GM12878 (cell line): ENCODE data around the gene CORO7. TPM values are rescaled to one million over a fixed set of nuclear protein-coding genes. Genes with fewer than 3 reads are reported as not detected.

Source experiments
- ATAC-seq: fragments of 200-7000 bp; cut with Tn5 transposase; 3 replicates; pipeline ENCODE4 v1.9.1; 2020; ENCODE audit warnings: mild to moderate bottlenecking, moderate library complexity
- BruUV-seq: library from RNA; stranded (reverse); fragments of 400-500 nt; replicated peaks from 2 replicates; lab custom pipeline; 2021; lab: Mats Ljungman, UMichigan
- CTCF ChIA-PET: fragments of 300-600 bp; sonication (Branson Sonifier 250); formaldehyde crosslinking; extraction: SDS; loops from one replicate; lab custom pipeline; 2021; ENCODE audit warnings: inconsistent platforms; lab: Yijun Ruan, JAX
- POLR2A ChIA-PET: fragments of 350-600 bp; formaldehyde crosslinking; extraction: SDS; loops from one replicate; lab custom pipeline; 2021; ENCODE audit warnings: inconsistent platforms; lab: Charles Lee
- RAD21 ChIA-PET: fragments of 300-600 bp; sonication (Branson Sonifier 250); formaldehyde crosslinking; loops from one replicate; lab custom pipeline; 2023; ENCODE audit warnings: antibody characterized with exemption; ENCODE audit not compliant: unreplicated experiment; lab: Charles Lee
- SMC1A ChIA-PET: fragments of 300-600 bp; sonication (Branson Sonifier 250); formaldehyde crosslinking; loops from one replicate; lab custom pipeline; 2023; ENCODE audit not compliant: unreplicated experiment, uncharacterized antibody; lab: Charles Lee
- DNase-seq: peaks from one replicate; pipeline ENCODE4 v3.0.0-alpha.2; 2011; ENCODE audit warnings: low read depth, low spot score
- FAIRE-seq: peaks from 3 replicates; lab custom pipeline; 2011; peaks lifted over from hg19 to GRCh38; lab: Jason Lieb, UNC
- H2AFZ ChIP-seq: 2 replicates; pipeline ENCODE4 v1.6.0; 2011; ENCODE audit warnings: low read depth, low read length, control low read depth; ENCODE audit not compliant: control insufficient read depth
- H3K27ac ChIP-seq: 2 replicates; pipeline ENCODE4 v1.5.1; 2011; ENCODE audit warnings: control low read depth; ENCODE audit not compliant: control insufficient read depth, insufficient read depth
- H3K27me3 ChIP-seq, 2 experiments: replicated peaks in 1 of 2; 2 replicates each; pipeline versions ENCODE4 v1.6.0 to v1.6.1; 2011; ENCODE audit warnings: low read length in 1 of 2; ENCODE audit not compliant: control insufficient read depth in 2 of 2, insufficient read depth in 2 of 2
- H3K36me3 ChIP-seq, 2 experiments: 2 replicates each; pipeline ENCODE4 v1.5.1; 2011; ENCODE audit warnings: low read length in 1 of 2; ENCODE audit not compliant: control insufficient read depth in 2 of 2, insufficient read depth in 2 of 2
- H3K4me1 ChIP-seq: 2 replicates; pipeline ENCODE4 v1.6.1; 2011; ENCODE audit warnings: mild to moderate bottlenecking, low read length, moderate library complexity, mixed read lengths; ENCODE audit not compliant: control insufficient read depth, insufficient read depth
- H3K4me2 ChIP-seq: 2 replicates; pipeline ENCODE4 v1.6.0; 2011; ENCODE audit warnings: control low read depth; ENCODE audit not compliant: control insufficient read depth, insufficient read depth
- H3K4me3 ChIP-seq: fragments of 200-600 bp; sonication (generic); 2 replicates; pipeline ENCODE4 v1.5.1; 2016
- H3K79me2 ChIP-seq: 2 replicates; pipeline ENCODE4 v1.6.0; 2011; ENCODE audit warnings: low read length; ENCODE audit not compliant: control insufficient read depth, insufficient read depth
- H3K9ac ChIP-seq: 2 replicates; pipeline ENCODE4 v1.8.0; 2011; ENCODE audit warnings: low read length, control low read depth, mixed read lengths; ENCODE audit not compliant: control insufficient read depth, insufficient read depth
- H3K9me3 ChIP-seq: replicated peaks from 3 replicates; pipeline ENCODE4 v1.5.1; 2011; ENCODE audit warnings: mild to moderate bottlenecking, low read length; ENCODE audit not compliant: control insufficient read depth, insufficient read depth
- H4K20me1 ChIP-seq: 2 replicates; pipeline ENCODE4 v1.6.0; 2011; ENCODE audit not compliant: control insufficient read depth, insufficient read depth
- CHD4 ChIP-seq: fragments of 200-600 bp; sonication (generic); IDR thresholded peaks from 2 replicates; pipeline ENCODE4 v1.6.1; 2016; ENCODE audit warnings: mild to moderate bottlenecking
- E4F1 ChIP-seq: fragments of 450-650 bp; IDR thresholded peaks from 2 replicates; pipeline ENCODE4 v1.6.1; 2018; ENCODE audit warnings: borderline replicate concordance, mild to moderate bottlenecking; ENCODE audit not compliant: partially characterized antibody
- ETV6 ChIP-seq, 2 experiments: fragments of 450-650 bp in 1 of 2; IDR thresholded peaks in 1 of 2; conservative IDR thresholded peaks in 1 of 2; 2 replicates each; pipeline ENCODE4 v1.6.1; 2014; ENCODE audit warnings: antibody characterized with exemption in 1 of 2, borderline replicate concordance in 1 of 2, low read depth in 1 of 2, mild to moderate bottlenecking in 1 of 2, moderate library complexity in 1 of 2
- GATAD2B ChIP-seq: fragments of 450-650 bp; conservative IDR thresholded peaks from 2 replicates; pipeline ENCODE4 v1.6.1; 2017; ENCODE audit warnings: low read depth, mild to moderate bottlenecking, moderate library complexity
- PAX8 ChIP-seq: fragments of 450-650 bp; IDR thresholded peaks from 2 replicates; pipeline ENCODE4 v1.6.1; 2017; ENCODE audit warnings: mild to moderate bottlenecking, moderate library complexity
- PRDM15 ChIP-seq: fragments of 450-650 bp; formaldehyde crosslinking; IDR thresholded peaks from 2 replicates; pipeline ENCODE4 v1.4.0; 2020; ENCODE audit warnings: mild to moderate bottlenecking, moderate library complexity
- RUNX3 ChIP-seq: IDR thresholded peaks from 2 replicates; pipeline ENCODE4 v1.6.1; 2012; ENCODE audit warnings: low read length, inconsistent platforms
- SIN3A ChIP-seq: IDR thresholded peaks from 2 replicates; pipeline ENCODE4 v1.6.1; 2012; ENCODE audit warnings: low read depth, low read length, improper control_type of control experiment
- TAF1 ChIP-seq: IDR thresholded peaks from 2 replicates; pipeline ENCODE4 v1.6.1; 2011; ENCODE audit warnings: mild to moderate bottlenecking, low read depth, low read length, borderline replicate concordance
- YBX1 ChIP-seq: fragments of 450-650 bp; IDR thresholded peaks from 2 replicates; pipeline ENCODE4 v1.6.1; 2016; ENCODE audit warnings: antibody characterized with exemption
- ZNF207 ChIP-seq: fragments of 450-650 bp; IDR thresholded peaks from 2 replicates; pipeline ENCODE4 v1.6.1; 2014; ENCODE audit warnings: antibody characterized with exemption, mild to moderate bottlenecking, borderline replicate concordance
- ZNF217 ChIP-seq: fragments of 450-650 bp; IDR thresholded peaks from 2 replicates; pipeline ENCODE4 v1.6.1; 2017; ENCODE audit warnings: antibody characterized with exemption, mild to moderate bottlenecking
- WGBS: methylation state at CpG from one replicate; pipeline ENCODE4 v1.1.6; 2016; ENCODE audit warnings: low lambda C conversion rate; ENCODE audit not compliant: insufficient replicate concordance, insufficient coverage; ENCODE audit errors: missing lambda C conversion rate; 5-methylcytosine and 5-hydroxymethylcytosine counted together
- in situ Hi-C: fragments of 300-500 bp; cut with MboI; formaldehyde crosslinking; loops from 9 replicates; pipeline ENCODE4 v1.14.3; 2018; ENCODE audit warnings: mixed read lengths
- intact Hi-C: fragments of 100-400 bp; cut with micrococcal nuclease; formaldehyde crosslinking; loops from one replicate; pipeline ENCODE4 v1.14.2; 2022; ENCODE audit not compliant: unreplicated experiment
- polyA plus RNA-seq, 11 experiments: library from polyadenylated mRNA; depleted of rRNA in 4 of 11; unstranded in 6 of 11; stranded (reverse) in 5 of 11; fragments of >200 nt; fragmentation: Nextera tagmentation in 4 of 11; fragmentation: Illumina TruSeq in 1 of 11; extraction: Ambion mirVana in 4 of 11; extraction: Trizol in 1 of 11; gene quantifications; 1 replicate in 1 of 11; 2 replicates in 10 of 11; pipeline versions ENCODE4 v1.2.1 to v1.2.3, GENCODE V29; 2011 to 2016; ENCODE audit warnings: inconsistent platforms in 2 of 11, missing spikeins in 2 of 11, low read depth in 1 of 11
- total RNA-seq, 4 experiments: library from RNA; depleted of rRNA in 3 of 4; stranded (reverse); fragments of >200 nt in 3 of 4; fragmentation: Illumina TruSeq in 1 of 4; extraction: Trizol in 1 of 4; gene quantifications; 2 replicates each; pipeline versions ENCODE4 v1.2.1 to v1.2.3, GENCODE V29; 2013 to 2021

CORO7 gene
- total and polyA plus RNA-seq, 10 of the 15 experiments (the other 5 are each of a cell fraction or from before 2014, with no cell fraction given), result 0.64 to 89.2 (median 43.7) TPM

DNA sequence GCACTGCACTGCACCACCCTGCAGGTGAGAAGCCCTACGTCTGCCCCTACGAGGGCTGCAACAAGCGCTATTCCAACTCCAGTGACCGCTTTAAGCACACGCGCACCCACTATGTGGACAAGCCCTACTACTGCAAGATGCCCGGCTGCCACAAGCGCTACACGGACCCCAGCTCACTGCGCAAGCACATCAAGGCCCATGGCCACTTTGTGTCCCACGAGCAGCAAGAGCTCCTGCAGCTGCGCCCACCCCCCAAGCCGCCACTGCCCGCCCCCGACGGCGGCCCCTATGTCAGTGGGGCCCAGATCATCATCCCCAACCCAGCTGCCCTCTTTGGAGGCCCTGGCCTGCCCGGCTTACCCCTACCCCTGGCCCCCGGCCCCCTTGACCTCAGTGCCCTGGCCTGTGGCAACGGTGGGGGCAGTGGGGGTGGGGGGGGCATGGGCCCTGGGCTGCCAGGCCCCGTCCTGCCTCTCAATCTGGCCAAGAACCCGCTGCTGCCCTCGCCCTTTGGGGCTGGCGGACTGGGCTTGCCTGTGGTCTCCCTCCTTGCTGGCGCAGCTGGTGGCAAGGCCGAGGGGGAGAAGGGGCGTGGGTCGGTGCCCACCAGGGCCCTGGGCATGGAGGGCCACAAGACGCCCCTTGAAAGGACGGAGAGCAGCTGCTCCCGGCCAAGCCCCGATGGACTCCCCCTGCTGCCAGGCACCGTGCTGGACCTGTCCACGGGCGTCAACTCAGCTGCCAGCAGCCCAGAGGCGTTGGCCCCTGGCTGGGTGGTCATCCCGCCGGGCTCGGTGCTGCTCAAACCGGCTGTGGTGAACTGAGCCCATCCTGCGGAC is 79.5 kb downstream of the CORO7 start:
- Histone ChIP-seq H3K9ac (no peak overlapping the region), H3K4me3 (no peak overlapping the region), H3K4me1 (no peaks in the 10 kb centered on the region), H2AFZ (no peak overlapping the region), H3K4me2 (no peak overlapping the region), H4K20me1 (no peaks in the 10 kb centered on the region), H3K36me3 (peaks cover 0 to 18% of the 10 kb centered on the region in 2 experiments; a peak in 3 of 4 replicates), H3K9me3 (no peaks in the 10 kb centered on the region), H3K27ac (no peak overlapping the region), H3K27me3 (no peaks in the 10 kb centered on the region), H3K79me2 (no peaks in the 10 kb centered on the region)
- in situ Hi-C loops (no loop called here), intact Hi-C loops (loop anchor here (10.0 kb wide), 1 partner anchor 132 kb away; no protein-coding TSS in a partner anchor)
- POLR2A ChIA-PET, result no interaction called here
- RAD21 ChIA-PET, result no interaction called here
- FAIRE-seq (no peak), ATAC-seq (no peak), DNase-seq (no peak)
- BruUV-seq, result no TSS peak
- TF ChIP-seq TAF1 (no peak), E4F1 (no peak), ZNF207 (no peak), PRDM15 (no peak), ETV6 (conservative IDR thresholded peaks at IDR 0.05 in 1 of 2, IDR thresholded peaks at IDR 0.05 in 1 of 2; ENCODE audit: borderline replicate concordance in 1 of 2, low read depth in 1 of 2) (no peak), GATAD2B (no peak), YBX1 (no peak), CHD4 (no peak), PAX8 (no peak), RUNX3 (no peak), SIN3A (no peak), ZNF217 (no peak)
- 91% methylated on average over 34 of the region's 41 CpGs for WGBS
- SMC1A ChIA-PET, result no interaction called here
- CTCF ChIA-PET, result no interaction called here
